ENCODE data around the gene MORN3. TPM values are rescaled to one million over a fixed set of nuclear protein-coding genes. Genes with fewer than 3 reads are reported as not detected.
"Not testable (repeated sequence)": the region's sequence is repeated elsewhere in the genome, so short reads cannot be mapped to it uniquely, and the experiment has no call there.

Gene MORN3
- total and polyA plus RNA-seq, 2 of the 4 experiments (the other 2 are of a cell fraction): 0.18 to 0.22 TPM

GRCh38 chr12:121709064-121709424 lies 39.6 kb upstream of the MORN3 start:
- H3K14ac ChIP-seq (replicated peaks; ENCODE audit: low read depth, low read length); CTCF ChIA-PET; H3K36me3 ChIP-seq (ENCODE audit: control insufficient read depth, insufficient read depth, low read length); H2BK15ac ChIP-seq (ENCODE audit: low read depth, low read length); H3K56ac ChIP-seq (ENCODE audit: extremely low read depth, insufficient read depth, low read length); H2BK20ac ChIP-seq (ENCODE audit: low read depth, low read length); H3K4me1 ChIP-seq (ENCODE audit: control insufficient read depth, insufficient read depth, low read length); H3K27me3 ChIP-seq (ENCODE audit: control insufficient read depth, insufficient read depth, low read length); H3K23ac ChIP-seq (ENCODE audit: low read depth, low read length); H3K27ac ChIP-seq (ENCODE audit: insufficient read depth, low read length); H2AFZ ChIP-seq (replicated peaks; ENCODE audit: low read length, poor library complexity); H3K4ac ChIP-seq (ENCODE audit: low read depth, low read length); H3K4me2 ChIP-seq (ENCODE audit: low read depth, low read length); H3K9ac ChIP-seq (ENCODE audit: low read depth, low read length); DNase-seq; H4K8ac ChIP-seq (ENCODE audit: low read depth in 2 of 2, low read length in 2 of 2); H4K20me1 ChIP-seq (ENCODE audit: insufficient read depth, low read length); H3K9me3 ChIP-seq (ENCODE audit: control insufficient read depth, insufficient read depth, low read length); ATAC-seq (ENCODE audit: low read depth); H2AK5ac ChIP-seq (ENCODE audit: low read depth, low read length); intact Hi-C loops (cut with micrococcal nuclease); dilution Hi-C loops (cut with HindIII; ENCODE audit: low sequenced_read_pairs, unreplicated experiment); H3K9me1 ChIP-seq (ENCODE audit: insufficient read depth, low read length); H2BK5ac ChIP-seq (ENCODE audit: low read depth, low read length, poor library complexity, severe bottlenecking); BruUV-seq (replicated peaks); H4K5ac ChIP-seq (ENCODE audit: low read depth, low read length); H3K18ac ChIP-seq (ENCODE audit: low read depth, low read length); H2BK120ac ChIP-seq (ENCODE audit: low read depth, low read length); POLR2A ChIA-PET (ENCODE audit: unreplicated experiment); H2AK9ac ChIP-seq (replicated peaks; ENCODE audit: low read depth, low read length, poor library complexity); H4K91ac ChIP-seq (ENCODE audit: insufficient read depth, low read depth, low read length); in situ Hi-C loops (cut with MboI; ENCODE audit: low sequenced_read_pairs); H3K4me3 ChIP-seq (ENCODE audit: insufficient read depth, low read depth, low read length): not testable (repeated sequence)
- no CpG with 5 or more reads among the region's 8 CpGs for WGBS, 2 experiments (ENCODE audit: extremely low coverage in 2 of 2, insufficient read length in 1 of 2)
- peaks cover 11 to 24% of the 10 kb centered on the region in 2 experiments; a peak in 3 of 4 replicates for H3K79me1 ChIP-seq (ENCODE audit: low read depth in 1 of 2, low read length in 2 of 2)

Data from IMR-90 (cell line).